HG03460 (cell line): Measurements from ENCODE around the gene PTPRE.
A peak's percentile ranks its signal among the peaks of the same experiment; 100 is the strongest.

Experiments used
- ATAC-seq: cut with Tn5 transposase; IDR thresholded peaks from one replicate; pipeline ENCODE4 v1.9.1; 2021; ENCODE audit not compliant: unreplicated experiment

PTPRE gene

DNA sequence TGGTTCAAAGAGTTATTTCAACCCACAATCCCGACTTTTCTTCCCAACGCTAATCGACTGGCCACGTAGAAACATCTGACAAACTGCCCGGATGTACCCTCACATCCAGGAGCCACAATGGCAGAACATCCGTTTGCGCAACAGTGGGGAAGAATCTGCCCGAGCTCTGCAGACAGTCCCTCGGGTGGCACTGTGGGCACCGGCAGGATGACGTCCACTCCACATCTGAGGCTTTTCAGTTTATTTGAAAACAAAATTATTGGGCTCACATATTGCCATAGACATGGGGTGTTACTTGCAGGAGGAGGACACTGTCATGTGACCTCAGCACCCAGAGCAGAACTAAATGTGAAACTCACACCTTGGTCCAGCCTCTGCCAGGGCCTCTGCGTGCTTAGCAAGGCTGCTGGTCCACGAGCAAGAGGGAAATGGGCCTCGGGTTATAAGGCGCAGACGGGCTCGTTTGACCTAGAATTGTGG, 135.3 kb downstream of the PTPRE start:
- ATAC-seq = no peak

DNA sequence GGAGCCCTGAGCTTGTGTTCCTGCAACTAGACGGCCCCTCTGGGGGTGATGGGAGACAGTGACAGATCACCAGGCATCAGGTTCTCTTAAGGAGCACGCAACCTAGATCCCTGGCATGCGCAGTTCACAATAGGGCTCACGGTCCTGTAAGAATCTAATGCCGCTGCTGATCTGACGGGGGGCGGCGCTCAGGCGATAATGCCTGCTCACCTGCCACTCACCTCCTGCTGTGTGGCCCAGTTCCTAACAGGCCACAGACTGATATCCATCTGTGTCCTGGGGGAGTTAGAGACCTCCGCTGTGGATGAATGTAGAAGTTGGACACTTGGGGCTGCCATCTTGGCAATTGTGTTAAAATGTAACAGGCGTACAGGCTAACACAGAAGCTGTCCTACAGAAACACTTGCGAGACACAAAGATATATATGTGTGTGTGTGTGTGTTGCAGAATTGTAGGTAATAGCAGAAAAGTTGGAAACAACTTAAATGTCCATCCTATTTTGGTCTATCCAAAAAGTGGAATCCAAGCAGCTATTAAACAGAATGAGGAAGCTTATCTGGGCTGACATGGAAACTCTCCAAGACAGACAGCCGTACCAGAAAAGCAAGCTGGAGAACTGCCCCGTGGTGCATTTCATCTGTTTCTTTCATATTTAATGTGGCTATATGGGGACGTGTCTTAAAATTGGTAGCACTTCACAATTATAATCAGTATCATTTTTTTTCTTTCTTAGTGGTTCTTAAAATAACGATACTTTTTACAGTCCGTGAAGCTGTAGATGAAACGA, 136.5 kb downstream of the PTPRE start:
- ATAC-seq = no peak

DNA sequence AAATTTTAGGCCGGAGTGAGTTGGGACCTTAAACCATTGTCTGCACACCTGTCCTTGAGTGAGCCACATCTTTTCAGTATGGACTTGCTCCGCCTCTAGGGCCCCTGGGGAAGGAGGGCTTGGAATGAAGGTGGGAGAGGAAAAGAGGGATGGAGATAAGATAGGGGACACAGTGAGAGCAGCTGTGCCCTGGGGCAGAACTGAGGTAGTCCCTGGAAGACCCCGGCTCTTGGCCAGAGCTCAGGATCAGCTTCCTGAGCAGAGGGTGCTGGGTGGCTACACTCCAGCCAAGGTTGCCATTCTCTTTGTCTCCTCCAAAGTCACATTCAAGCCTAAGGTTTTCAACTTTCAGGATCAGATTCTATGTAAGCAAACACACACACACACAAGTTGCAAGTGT, 137.3 kb downstream of the PTPRE start:
- ATAC-seq = no peak

DNA sequence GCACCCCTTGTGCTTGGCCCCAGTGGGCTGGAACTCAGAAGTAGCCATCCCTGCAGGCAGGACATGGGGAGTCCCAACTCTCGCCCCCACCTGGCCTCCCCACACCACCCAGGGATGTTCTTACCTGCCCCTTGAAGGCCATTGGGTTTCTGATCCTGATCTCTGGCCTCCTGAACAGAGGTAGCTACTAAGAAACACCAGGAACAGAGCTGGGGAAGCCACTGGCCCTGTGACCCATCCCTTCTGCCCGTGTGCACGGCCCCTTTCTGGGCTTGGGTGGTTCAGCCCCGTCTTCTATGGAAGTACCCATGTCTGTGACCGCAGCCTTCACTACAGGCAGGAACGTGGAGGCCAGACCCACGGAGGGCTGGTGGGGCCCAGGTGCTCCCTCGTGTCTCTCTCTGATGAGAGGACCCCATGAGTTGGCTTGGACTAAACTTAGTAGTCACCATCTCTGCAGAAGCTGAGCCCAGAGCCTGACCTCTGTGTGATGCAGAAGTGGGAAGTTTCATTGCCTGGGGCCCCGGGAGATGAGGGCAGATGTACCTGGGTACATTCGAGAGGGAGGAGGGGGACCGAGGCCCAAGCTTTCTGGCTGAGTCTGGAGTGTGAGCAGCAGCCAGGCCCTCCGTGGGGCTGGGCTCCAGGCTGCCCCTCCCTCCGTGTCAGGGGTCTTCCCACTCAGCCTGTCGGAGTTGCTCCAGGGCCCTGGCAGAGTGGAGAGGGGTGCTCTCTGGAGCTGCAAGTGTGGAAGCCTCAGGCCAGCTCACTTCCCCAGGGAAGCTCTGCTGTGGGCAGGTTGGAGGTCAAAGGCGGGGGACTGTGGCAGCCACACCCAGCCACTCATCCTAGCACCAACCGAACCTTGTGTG, 138.3 kb downstream of the PTPRE start:
- ATAC-seq = no peak

DNA sequence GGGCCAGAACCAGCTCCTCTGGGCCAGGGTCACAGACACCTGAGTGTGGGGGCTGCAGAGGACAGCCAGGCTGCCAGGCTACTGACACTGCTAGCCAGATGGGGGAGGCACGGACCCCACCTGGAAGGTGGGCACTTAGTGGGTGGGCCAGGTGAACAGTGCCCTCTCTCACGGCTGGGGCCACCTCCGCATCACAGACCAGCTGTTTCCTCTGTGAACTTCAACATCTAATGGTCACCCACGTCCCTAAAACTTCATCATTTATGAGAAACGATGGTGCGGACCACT, 138.9 kb downstream of the PTPRE start:
- no peak for ATAC-seq

DNA sequence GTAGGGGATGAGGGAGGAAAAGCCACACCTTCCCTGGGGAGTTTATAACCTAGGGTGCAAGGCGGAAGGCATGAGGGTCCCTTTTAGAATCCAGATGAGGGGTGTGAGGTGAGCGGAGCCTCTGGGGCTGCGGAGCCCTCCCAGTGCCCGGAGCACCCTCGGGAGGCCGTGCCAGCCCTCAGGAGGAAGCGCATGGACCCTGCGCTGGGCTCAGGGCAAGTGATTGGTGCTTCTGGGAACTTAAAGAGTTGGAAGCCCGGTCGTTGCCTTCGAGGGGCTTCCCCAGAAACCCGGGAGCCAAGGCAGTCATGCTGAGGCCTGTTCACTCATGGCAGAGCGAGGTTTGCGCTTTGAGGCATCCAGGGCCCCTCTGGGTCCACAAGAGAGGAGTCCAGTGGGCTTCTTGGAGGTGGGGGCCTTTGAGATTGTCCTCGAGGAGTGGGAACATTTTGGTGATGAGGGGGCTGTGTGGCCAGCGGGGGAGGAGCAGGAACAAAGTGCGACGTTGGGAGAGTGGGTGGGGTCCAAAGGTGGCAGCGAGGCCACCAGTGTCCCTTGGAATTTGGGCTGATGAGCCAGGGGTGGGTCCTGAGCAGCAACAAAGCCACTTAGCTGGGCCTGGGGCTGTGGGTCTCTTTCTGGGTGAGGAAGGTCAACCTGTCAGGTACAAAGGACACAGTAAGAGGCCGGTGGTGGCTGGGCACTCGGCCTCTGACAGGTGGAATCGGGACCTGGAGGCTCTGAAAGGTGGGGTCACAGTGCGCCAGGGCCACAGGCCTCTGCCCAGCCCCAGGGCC, 139.5 kb downstream of the PTPRE start:
- ATAC-seq = no peak

DNA sequence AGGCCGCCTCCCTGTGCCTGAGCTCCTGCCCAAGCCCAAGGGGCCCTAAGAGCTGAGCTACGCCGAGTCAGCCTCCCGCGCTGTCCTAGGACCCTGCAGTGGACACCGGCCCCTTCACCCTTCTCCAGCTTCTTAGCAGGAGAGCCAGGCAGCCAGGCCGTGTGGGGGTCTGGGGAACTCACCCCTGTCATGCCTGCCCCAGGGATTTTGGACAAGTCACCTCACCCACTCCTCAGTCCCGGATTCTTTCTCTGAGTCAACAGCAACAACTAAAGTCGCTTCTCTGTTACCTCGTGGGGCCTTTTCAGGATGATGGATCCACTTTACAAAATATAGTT, 140.0 kb downstream of the PTPRE start:
- peak; percentile 1 for ATAC-seq

DNA sequence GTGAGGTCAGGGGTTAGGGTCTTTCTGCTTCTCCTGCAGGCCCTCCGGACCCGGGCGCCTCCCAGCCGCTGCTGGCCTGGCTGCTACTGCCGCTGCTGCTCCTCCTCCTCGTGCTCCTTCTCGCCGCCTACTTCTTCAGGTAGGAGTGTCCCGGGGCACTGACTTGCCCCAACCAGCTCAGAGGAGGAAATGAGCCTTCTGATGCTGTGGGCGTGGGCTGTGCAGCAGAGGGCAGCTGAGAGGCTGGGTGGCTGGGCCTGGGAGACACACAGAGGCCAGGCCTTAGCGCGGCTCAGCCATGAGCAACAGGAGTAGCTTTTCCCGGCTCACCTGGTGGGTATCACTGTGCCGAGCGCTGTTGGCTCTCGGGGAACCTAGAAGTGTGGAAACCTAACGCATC, 140.4 kb downstream of the PTPRE start:
- peak; percentile 99 for ATAC-seq

DNA sequence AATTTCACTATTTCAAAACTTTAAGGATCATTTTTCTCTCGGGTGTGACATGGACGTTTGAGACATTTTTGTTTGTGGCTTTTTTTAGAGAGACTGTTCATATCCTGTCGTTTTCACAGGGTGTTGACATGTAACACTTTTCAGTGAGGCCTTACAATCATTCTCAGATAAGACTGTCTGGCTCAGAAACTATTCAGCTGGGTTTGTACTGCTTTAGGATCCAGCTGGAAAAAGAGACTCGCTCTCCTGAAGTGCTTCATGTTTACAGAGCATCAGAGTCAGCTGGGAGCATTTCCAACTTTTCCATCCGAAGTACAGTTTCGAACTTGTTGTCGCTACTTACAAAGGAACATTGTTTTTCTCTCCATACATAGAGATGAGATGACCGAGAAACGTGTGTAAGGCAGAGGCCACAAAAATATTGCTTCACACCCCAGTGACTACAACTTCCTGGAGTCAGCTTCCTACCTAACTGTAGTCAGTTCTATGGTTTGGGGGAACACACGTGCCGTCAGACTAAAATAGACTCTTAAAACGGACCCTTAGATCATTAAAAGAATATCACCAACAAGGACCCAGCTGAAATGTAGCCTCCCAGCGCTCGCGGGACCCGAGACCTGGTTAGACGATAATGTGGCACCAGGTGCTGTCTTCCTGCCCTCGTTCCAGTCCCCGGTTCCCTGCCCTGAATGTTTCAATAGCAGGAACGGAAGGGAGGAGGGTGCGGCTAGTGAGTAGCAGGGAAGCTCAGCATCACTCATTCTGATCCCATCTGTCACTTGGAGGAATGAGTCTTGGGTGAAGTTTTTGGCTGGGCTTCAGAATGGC, 141.3 kb downstream of the PTPRE start:
- peak; percentile 26 for ATAC-seq

DNA sequence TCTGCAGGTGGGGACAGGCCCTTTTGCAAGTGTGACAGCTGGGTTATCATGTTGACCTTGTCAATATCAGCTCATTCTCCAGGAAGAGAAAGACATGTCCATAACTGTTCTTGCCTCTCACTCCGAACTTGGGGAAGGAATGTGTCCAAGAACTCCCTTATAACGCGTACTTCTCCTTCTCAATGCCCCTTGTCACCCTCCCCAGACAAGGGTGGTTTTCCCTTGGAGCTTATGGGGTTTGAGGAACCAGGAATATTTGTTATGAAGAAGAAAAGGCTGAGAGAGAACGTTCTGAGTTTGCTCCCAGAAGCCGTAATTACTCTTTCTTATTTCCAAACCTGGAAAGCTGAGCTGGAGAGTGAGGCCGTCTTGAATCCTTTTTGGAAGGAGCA, 141.9 kb downstream of the PTPRE start:
- no peak for ATAC-seq

DNA sequence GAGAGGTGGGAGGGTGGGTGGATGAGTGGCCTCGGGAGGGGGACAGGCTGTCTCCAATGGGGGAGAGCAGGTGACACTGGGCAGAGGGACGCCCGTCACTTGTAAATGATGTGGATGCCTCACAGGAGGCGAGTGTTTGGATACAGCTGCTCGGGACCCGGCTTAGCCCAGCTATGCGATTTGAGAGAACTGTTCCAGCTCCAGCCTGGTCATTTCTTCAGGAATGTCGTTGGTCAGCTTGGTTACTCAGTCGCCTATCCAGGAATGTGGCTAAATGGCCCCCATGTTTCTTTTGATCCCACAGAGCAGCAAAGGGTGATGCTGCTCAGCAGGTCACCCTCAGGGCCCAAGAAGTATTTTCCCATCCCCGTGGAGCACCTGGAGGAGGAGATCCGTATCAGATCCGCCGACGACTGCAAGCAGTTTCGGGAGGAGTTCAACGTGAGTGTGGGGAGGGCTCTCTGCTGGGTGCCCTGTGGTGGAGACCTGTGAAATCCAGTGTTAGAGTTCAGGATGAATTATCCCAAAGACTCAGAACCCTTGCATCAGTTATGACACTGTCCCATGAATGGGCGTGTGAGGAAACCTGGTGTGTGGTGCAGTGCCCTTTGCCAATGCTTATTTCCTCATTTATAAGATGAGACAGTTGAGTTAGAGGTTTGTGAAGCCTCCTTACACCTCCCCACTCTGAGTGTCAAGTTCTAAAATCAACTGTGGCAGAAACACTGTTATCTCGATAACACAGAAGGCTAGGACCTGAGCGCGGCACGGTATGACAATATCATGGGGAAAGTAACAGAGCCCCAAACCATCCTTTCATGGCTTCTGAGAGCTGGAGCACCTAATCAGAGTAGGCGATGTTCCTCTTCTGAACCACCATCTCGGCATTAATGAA, 142.6 kb downstream of the PTPRE start:
- ATAC-seq = no peak

DNA sequence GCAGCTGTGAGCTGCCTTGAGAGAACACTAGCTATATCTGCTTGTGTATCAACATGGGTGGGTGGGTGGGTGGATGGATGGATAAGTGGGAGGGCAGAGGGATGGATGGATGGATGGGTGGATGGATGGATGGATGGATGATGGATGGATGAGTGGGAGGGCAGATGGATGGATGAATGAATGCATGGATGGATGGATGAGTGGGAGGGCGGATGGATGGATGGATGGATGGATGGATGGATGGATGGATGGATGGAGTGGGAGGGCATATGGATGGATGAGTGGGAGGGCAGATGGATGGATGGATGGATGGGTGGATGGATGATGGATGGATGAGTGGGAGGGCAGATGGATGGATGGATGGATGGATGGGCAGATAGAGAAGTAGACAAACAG, 143.2 kb downstream of the PTPRE start:
- no peak for ATAC-seq

DNA sequence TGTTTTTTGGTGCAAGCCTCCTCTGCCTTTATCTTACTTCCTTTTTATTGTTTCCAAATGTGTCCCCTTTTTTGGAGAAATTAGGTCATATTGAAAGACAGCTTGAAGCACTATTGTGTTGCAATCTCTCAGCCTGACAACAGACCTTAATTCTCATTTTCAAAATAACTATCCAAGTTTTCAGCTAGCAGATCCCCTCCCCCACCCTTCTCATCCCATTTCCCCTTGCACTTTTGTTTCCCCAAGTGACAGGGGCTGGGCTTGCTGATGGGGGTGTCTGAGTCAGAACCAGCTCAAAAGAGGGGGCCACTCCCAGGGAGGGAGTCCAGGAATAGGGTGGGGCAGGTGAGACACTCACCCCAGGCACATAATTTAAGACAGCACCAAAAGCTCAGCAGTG, 144.0 kb downstream of the PTPRE start:
- no peak for ATAC-seq

DNA sequence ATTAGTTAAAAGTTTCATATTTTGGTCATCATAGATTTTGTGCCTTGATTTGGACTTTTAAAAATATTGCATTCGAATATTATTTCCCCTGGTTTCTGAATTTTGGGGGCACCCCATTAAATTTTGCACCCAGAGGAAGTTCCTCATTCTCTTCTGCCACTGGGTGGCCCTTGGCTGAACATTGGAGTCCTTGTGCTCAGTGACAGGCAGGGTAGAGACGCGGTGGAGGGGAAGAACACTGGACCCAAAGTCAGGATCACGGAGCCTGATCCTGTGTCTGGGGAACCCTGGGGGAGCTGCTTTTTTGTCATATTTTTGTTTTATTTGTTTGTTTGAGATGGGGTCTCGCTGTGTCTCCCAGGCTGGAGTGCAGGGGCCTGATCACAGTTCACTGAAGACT, 144.6 kb downstream of the PTPRE start:
- no peak for ATAC-seq

DNA sequence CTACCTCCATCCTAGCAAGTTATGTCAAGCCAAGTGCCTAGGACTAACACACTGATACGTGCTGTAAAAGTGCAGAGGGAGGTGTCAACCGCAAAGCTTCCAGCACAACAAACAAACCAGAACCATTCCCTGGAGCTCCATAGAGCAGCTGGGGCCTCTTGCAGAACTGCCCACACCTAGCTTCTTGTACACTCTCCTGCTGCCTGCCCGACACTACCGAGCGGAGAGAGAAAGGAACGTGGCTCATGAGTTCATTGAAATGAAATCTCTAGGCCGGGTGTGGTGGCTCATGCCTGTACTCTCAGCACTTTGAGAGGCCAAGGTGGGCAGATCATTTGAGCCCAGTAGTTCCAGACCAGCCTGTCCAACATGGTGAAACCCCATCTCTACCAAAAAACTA, 145.8 kb downstream of the PTPRE start:
- no peak for ATAC-seq

DNA sequence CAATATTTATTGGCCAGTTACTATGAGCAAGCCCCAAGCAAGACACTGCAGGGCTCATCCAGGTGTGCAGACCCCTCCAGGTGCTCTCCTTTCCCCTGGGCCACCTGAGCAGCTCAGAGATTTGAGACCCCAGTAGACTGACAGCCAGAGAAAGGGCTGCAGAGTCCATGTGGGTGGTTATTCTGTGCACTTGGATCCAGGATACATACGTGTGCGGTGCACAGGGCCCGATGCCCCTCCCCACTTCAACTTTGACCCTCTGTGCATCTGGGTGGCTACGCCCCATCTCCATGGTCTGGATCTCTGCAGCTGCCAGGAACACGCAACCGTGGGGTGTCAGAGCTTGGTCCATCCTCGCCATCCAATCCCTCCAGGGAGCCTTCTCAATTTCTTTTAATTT, 146.5 kb downstream of the PTPRE start:
- no peak for ATAC-seq

DNA sequence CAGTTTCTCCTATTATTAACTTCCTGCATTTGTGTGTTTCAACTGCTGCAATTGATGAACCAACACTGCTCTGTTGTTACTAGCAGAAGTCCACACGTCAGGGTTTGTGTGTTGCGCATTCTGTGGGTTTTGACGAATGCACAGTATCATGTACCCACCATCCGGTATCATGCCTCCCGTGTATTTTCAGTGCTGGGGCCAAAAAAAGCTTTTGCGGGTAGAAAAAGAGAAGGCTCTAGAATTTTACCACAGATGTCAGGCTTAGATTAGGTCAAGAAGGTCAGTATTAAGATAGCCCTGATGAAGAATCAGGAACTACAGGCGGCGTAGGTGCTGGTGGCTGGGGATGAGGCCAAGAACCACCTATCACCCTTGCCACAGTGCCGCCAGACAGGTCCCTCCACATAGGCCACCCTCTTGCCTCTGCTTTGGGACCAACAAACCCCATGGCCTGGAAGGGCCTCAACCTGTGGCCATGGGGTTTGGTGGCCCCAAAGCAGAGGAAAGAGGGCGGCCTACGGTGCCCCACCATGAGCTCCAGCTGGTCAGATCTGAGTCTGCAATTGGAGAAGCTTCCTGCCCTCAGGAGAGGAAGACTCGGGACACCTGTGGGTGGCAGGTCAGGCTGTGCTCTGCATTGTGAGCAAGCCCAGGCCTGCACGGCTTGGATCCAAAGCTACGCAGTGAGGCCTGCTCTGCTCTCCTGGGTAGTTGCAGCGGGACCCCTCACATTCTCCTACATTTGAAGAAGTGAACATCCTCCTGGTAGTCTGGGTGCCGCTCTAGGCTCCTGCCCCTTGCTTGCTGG, 147.5 kb downstream of the PTPRE start:
- no peak for ATAC-seq

DNA sequence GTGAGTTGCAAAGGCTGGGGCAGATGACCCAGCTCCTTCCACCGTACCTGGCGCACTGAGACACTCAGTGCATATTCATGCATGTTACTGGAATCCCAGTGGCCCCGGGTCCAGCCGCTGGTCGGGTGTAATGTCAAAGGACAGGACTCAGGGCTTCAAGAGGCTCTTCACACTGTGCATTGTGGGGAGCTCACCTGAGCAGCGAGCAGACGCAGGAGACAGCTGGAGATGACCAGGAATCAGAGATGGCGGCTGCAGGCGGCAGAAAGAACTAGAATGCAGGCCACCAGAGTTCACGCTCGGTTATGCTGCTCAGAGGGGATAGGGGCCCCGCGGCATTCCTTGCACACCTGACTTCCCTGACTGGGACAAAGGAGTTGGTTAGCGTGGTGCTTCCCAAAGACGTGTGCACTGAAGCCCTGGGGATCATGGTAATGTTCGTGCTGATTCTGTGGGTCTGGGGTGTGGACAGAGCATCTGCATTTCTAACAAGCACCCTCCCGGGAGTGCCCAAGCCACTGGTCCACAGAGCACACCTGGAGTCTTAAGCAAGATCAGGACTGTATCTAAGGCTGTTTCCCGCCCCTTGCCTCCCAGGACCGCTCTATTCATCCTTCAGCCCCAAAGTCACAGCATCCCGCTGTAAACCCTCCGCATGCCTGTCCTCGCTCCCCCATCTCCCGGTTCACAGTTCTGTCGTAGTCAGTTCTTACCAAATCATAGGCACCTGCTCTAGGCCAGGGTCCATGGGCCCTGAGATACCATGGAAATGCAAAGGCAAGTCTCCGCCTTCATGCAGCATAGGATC, 148.4 kb downstream of the PTPRE start:
- no peak for ATAC-seq
